Measurements from ENCODE around the gene HIVEP3. TPM values are rescaled to one million over a fixed set of nuclear protein-coding genes. Genes with fewer than 3 reads are reported as not detected.

The HIVEP3 gene
- total RNA-seq, 1 donor from 2014 or later, result 73.9 TPM

DNA sequence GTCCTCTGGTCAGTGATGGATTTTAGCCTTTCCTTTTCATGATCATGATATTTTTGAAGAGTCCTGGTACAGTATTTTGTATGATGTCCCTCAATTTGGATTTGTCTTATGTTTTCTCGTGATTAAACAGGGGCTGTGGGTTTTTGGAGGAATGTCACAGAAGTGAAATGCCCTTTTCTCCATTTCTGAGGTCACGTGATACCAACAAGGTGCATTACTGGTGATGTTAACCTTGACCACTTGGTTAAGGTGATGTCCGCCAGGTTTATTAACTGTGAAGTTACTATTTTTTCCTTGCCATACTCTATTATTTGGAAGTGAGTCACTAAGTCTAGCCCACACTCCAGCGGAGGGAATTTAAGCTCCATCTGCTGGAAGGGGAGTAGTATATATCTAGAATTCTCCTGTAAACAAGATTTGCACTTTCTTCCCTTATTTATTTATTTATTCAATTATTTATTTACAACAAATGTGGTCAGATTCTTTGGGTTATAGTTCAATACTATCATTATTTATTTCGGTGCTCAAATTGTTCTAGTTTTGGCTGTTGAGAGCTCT is 123.4 kb downstream of the HIVEP3 start:
- no peak overlapping the region for H3K27ac Mint-ChIP-seq
- no peaks in the 10 kb centered on the region for H3K27me3 Mint-ChIP-seq
- peaks cover 15% of the 10 kb centered on the region for H3K36me3 Mint-ChIP-seq (ENCODE audit: low read depth)

DNA sequence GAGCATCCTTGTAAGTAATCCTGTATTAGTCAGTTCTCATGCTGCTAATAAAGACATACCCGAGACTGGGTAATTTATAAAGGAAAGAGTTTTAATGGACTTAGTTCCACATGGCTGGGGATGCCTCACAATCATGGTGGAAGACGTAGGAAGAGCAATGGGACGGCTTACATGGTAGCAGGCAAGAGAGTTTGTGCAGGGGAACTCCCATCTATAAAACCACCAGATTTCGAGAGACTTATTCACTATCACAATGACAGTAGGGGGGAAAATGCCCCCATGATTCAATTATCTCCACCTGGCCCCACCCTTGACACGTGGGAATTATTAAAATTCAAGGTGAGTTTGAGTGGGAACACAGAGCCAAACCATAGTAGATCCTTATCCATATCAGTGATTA is 124.7 kb downstream of the HIVEP3 start:
- Mint-ChIP-seq H3K4me1 (peaks cover 55% of the 10 kb centered on the region), H3K4me3 (no peak overlapping the region), H3K27me3 (no peaks in the 10 kb centered on the region)

More for the DNA sequence above, 123.4 kb downstream of the HIVEP3 start:
- Mint-ChIP-seq H3K4me3 (no peak overlapping the region), H3K4me1 (peaks cover 61% of the 10 kb centered on the region), H3K9me3 (no peaks in the 10 kb centered on the region)
- DNase-seq, result no peak
- intact Hi-C loops (cut with micrococcal nuclease), result no loop called here

DNA sequence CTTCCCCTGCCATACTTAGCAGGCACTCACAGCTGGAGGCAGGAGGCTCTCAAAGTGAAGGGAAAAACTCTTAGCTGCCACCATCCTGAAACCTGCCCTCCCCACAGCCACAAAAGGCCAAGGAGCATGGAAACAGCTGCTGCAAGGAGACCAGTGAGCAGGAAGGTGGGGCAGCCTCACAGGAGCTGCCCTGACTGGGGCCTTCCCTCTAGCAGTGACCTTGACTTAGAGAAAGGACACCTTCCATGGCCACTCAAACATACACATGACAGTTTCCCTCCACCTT is 126.3 kb downstream of the HIVEP3 start:
- H3K27ac Mint-ChIP-seq, result peak overlapping the region; percentile 75
- H3K36me3 Mint-ChIP-seq (ENCODE audit: low read depth), result peaks cover 10% of the 10 kb centered on the region
- no peak for DNase-seq

More for the DNA sequence above, 124.7 kb downstream of the HIVEP3 start:
- H3K27ac Mint-ChIP-seq, result no peak overlapping the region
- intact Hi-C loops (cut with micrococcal nuclease), result loop anchor here (5.0 kb wide), 2 partner anchors 122 to 157 kb away; no protein-coding TSS in a partner anchor
- H3K9me3 Mint-ChIP-seq, result no peaks in the 10 kb centered on the region
- peaks cover 12% of the 10 kb centered on the region for H3K36me3 Mint-ChIP-seq (ENCODE audit: low read depth)
- DNase-seq, result no peak

DNA sequence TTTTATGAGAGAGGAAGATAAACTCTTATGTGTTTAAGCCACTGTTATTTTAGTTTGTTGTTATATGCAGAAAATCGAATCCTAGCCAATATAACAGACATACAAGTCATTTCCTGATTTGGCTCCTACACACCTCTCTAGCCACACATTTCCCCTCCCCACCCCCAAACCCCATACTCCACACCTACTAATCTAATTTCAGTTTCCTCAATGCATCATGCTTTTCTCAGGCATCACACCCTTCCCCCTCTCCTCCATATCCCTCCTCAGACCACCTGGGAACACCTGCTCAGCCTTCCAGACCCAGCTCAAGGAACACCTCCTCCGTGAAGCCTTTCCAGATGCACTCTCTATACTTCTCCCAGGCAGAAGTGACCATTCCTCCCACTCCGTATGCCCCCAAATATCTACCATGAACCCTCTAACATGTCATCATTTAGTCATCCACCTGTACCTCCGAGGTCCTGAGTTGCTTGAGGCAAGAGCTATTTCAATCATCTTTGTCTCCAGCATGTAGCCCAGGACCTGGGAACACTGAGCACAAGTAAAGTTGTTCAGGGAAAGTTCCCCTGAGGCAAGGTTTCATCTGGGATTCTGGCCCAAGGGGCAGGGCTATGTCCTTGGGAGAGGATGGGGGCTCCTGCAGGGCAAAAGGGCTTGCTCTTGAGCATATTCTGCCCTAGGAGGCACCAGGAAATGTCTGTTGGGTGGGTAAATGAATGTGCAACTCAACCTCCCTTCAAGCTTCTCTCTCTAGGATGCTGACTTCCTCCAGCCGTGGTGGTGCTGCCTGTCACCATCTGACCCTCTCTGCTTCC is 126.8 kb downstream of the HIVEP3 start:
- H3K36me3 Mint-ChIP-seq (ENCODE audit: low read depth), result peaks cover 12% of the 10 kb centered on the region
- peak overlapping the region; percentile 64 for H3K4me3 Mint-ChIP-seq
- peak overlapping the region; percentile 75 for H3K27ac Mint-ChIP-seq
- intact Hi-C loops (cut with micrococcal nuclease), result loop anchor here (1.0 to 5.0 kb wide), 7 partner anchors 8 to 155 kb away; no protein-coding TSS in a partner anchor
- peaks cover 51% of the 10 kb centered on the region for H3K4me1 Mint-ChIP-seq
- no peaks in the 10 kb centered on the region for H3K27me3 Mint-ChIP-seq
- peak; percentile 74 for DNase-seq
- no peaks in the 10 kb centered on the region for H3K9me3 Mint-ChIP-seq

More for the DNA sequence above, 126.3 kb downstream of the HIVEP3 start:
- Mint-ChIP-seq H3K4me1 (peaks cover 52% of the 10 kb centered on the region), H3K27me3 (no peaks in the 10 kb centered on the region), H3K9me3 (no peaks in the 10 kb centered on the region), H3K4me3 (peak overlapping the region; percentile 64)
- intact Hi-C loops (cut with micrococcal nuclease), result loop anchor here (1.0 to 5.0 kb wide), 4 partner anchors 14 to 155 kb away; no protein-coding TSS in a partner anchor

DNA sequence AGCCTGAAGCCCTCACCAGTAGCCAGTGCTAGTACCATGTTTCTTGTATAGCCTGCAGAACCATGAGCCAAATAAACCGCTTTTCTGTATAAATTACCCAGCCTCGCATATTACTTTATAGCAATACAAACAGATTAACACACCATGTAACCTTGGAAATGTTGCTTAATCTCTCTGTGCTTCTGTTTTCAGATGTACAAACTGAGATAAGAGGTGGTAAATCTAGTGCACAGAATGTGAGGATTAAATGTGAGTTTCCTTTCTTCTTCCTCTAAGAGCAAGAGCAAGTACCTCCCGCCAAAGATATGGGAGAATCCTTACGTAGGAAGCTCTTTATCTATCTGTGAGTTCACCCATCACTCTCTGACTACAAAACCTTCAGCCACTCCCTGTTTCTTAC is 128.4 kb downstream of the HIVEP3 start:
- H3K9me3 Mint-ChIP-seq, result no peaks in the 10 kb centered on the region
- peak overlapping the region; percentile 64 for H3K4me3 Mint-ChIP-seq
- DNase-seq, result no peak
- H3K36me3 Mint-ChIP-seq (ENCODE audit: low read depth), result peaks cover 12% of the 10 kb centered on the region
- H3K27ac Mint-ChIP-seq, result peak overlapping the region; percentile 75
- intact Hi-C loops (cut with micrococcal nuclease), result loop anchor here (2.0 to 5.0 kb wide), 3 partner anchors 72 to 153 kb away; no protein-coding TSS in a partner anchor
- H3K4me1 Mint-ChIP-seq, result peaks cover 45% of the 10 kb centered on the region
- H3K27me3 Mint-ChIP-seq, result no peaks in the 10 kb centered on the region

DNA sequence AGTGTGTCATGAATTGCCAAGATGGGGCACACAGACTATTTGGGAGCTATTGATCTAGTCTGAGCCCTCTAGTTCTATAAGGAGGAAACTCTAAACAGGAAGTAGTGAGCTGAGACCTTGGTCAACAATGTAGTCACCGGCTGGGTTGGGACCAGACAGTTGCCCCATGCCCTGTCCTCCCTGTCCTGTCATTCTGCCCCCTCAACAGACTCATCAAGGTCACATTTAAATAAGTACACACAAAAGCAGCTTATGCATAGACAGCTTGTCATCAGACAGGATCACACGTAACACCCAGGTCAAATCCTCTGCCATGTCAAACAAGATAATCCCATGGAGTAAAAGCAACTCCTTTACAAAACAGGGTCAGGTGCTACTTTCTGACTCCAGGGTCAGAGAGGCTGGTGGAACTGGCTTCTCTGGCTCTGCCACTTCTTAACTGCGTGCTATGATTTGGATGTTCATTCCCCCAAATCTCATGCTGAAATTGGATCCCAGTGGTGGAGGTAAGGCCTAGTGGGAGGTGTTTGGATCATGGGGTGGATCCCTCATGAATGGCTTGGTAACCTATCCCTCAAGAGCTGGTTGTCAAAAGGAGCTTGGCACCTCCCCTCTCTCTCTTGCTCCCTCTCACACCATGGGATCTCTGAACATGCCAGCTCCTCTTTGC is 128.9 kb downstream of the HIVEP3 start:
- Mint-ChIP-seq H3K27ac (no peak overlapping the region), H3K4me3 (peak overlapping the region; percentile 15), H3K9me3 (peaks cover 4% of the 10 kb centered on the region), H3K36me3 (ENCODE audit: low read depth) (peaks cover 15% of the 10 kb centered on the region), H3K27me3 (no peaks in the 10 kb centered on the region), H3K4me1 (peaks cover 44% of the 10 kb centered on the region)
- intact Hi-C loops (cut with micrococcal nuclease), result loop anchor here (2.0 to 5.0 kb wide), 3 partner anchors 73 to 152 kb away; no protein-coding TSS in a partner anchor
- no peak for DNase-seq

DNA sequence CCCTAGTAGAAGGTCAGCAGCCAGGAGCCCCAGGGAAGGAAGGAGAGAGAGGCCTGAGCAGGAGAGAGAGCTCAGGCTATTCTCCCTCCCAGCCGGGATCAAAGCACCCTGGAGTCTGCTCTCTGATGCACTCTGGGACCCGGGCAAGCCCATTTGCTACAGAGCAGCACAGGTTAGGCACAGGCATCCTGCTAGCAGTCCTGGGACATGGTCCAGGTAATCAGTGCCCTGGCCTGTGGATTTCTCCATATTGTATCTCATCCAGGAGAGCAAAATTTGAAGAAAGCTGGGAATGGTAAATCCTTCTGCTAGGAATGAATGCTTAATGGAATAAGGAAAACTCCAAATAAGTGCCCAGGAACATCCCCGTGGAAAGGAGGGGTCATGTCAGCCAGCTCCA is 130.3 kb downstream of the HIVEP3 start:
- H3K36me3 Mint-ChIP-seq (ENCODE audit: low read depth), result peaks cover 23% of the 10 kb centered on the region
- no peaks in the 10 kb centered on the region for H3K27me3 Mint-ChIP-seq
- intact Hi-C loops (cut with micrococcal nuclease), result no loop called here
- H3K27ac Mint-ChIP-seq, result no peak overlapping the region
- peaks cover 8% of the 10 kb centered on the region for H3K9me3 Mint-ChIP-seq
- peaks cover 48% of the 10 kb centered on the region for H3K4me1 Mint-ChIP-seq
- no peak overlapping the region for H3K4me3 Mint-ChIP-seq
- DNase-seq, result no peak

DNA sequence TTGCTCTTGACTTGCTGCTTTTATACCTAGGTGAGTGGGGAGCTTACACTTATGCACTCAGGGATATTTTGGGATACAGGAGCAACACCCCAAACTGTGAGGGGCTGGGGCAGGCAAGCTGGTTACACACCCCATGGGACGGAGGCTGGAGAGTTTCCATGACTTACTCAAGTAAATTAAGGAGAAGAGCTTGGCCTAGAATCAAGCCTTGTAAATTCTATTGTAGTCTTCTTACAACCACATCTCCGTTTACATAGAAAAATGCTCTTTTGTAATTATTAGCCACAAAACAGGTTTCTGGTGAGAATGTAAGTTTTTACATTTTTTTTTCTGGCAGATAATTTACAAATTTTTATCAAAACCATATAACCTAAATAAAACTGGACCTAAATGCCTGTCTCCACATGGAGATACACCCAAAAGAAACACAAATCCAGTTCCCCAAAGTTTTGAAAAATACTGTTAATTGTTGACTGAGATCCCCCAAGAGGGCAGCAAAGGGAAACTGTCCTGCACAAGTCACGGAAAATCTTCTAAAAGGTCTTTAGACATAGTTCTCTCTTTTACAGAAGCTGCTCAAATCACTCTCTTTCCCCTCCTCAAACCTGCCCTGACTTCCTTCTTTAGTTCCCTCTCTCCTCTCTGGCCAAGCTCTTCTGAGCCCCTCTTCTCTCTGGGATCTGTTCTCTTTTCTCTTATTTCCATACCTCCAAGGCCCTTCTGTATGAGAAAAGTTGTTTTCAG is 134.0 kb downstream of the HIVEP3 start:
- DNase-seq, result no peak
- Mint-ChIP-seq H3K27ac (peak overlapping the region; percentile 49), H3K9me3 (peaks cover 8% of the 10 kb centered on the region), H3K27me3 (no peaks in the 10 kb centered on the region), H3K36me3 (ENCODE audit: low read depth) (peaks cover 18% of the 10 kb centered on the region), H3K4me1 (peaks cover 28% of the 10 kb centered on the region), H3K4me3 (no peak overlapping the region)
- intact Hi-C loops (cut with micrococcal nuclease), result no loop called here

DNA sequence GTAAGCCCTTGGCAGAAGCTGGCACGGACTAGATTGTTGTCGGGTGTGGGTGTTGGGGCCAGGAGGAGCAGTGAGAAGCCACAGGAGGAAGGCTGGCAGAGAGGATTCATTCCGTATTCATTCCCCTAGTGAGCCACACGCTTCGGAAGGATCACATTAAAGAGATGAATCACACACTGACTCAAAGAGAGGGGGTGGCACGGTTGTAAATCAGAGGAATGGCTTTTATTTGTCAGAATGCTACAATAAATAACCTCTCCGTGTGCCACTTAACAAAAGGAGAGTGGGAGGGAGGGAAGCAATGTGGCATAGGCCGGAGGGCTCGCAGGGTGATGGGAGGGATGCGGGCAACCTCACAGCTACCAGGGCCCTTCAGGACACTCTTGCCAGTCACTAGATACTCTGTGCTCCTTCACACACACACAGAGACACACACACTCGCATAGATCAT is 135.5 kb downstream of the HIVEP3 start:
- H3K9me3 Mint-ChIP-seq, result peaks cover 8% of the 10 kb centered on the region
- no peak for DNase-seq
- H3K27ac Mint-ChIP-seq, result peak overlapping the region; percentile 79
- H3K27me3 Mint-ChIP-seq, result no peaks in the 10 kb centered on the region
- H3K4me3 Mint-ChIP-seq, result peak overlapping the region; percentile 27
- intact Hi-C loops (cut with micrococcal nuclease), result loop anchor here (1.0 to 2.0 kb wide), 3 partner anchors 8 to 44 kb away; no protein-coding TSS in a partner anchor
- peaks cover 27% of the 10 kb centered on the region for H3K4me1 Mint-ChIP-seq
- peaks cover 18% of the 10 kb centered on the region for H3K36me3 Mint-ChIP-seq (ENCODE audit: low read depth)

DNA sequence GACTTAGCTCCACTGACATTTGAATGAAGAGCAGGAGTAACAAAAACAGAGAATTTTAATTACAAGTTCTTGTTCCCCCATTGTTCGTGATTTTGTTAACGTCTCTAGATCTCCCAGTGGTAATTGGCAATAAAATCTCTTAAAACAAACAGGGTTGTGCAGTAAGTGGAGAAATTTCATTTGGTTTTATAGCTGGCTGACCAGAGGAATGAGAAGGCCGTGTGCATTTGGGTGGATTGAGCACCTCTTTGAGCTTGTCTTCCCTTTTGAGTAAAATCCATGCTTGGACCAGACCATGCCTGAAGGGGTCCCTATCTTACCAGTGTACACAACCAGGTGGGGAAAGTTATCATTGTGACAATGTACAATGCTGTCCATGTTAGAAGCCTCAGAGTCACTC is 137.8 kb downstream of the HIVEP3 start:
- DNase-seq, result no peak
- peaks cover 8% of the 10 kb centered on the region for H3K9me3 Mint-ChIP-seq
- peaks cover 27% of the 10 kb centered on the region for H3K4me1 Mint-ChIP-seq
- H3K4me3 Mint-ChIP-seq, result no peak overlapping the region
- H3K36me3 Mint-ChIP-seq (ENCODE audit: low read depth), result peaks cover 18% of the 10 kb centered on the region
- intact Hi-C loops (cut with micrococcal nuclease), result no loop called here
- H3K27ac Mint-ChIP-seq, result no peak overlapping the region
- no peaks in the 10 kb centered on the region for H3K27me3 Mint-ChIP-seq

DNA sequence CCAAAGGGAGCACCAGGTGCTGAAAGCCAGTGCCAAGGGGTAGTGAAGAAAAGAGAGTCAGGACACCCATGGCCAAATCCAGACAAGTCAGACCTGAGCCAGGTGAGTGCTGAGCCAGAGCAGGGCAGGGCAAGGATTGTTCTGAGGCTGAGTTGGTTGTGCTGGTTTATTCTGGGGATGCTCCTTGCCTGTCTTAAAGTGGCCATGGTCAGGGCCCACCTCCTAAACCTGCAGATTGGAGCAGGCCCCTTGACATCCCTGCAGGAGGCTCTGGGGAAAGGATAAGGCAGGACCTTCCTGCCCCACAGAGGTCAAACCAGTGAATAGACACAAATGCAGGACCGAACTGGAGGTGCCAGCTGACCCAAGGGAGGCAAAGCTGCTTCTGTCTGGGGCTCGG is 138.4 kb downstream of the HIVEP3 start:
- H3K27me3 Mint-ChIP-seq, result no peaks in the 10 kb centered on the region
- no peak overlapping the region for H3K27ac Mint-ChIP-seq
- intact Hi-C loops (cut with micrococcal nuclease), result no loop called here
- no peak overlapping the region for H3K4me3 Mint-ChIP-seq
- DNase-seq, result no peak
- peaks cover 27% of the 10 kb centered on the region for H3K4me1 Mint-ChIP-seq
- peaks cover 18% of the 10 kb centered on the region for H3K36me3 Mint-ChIP-seq (ENCODE audit: low read depth)
- peaks cover 8% of the 10 kb centered on the region for H3K9me3 Mint-ChIP-seq

DNA sequence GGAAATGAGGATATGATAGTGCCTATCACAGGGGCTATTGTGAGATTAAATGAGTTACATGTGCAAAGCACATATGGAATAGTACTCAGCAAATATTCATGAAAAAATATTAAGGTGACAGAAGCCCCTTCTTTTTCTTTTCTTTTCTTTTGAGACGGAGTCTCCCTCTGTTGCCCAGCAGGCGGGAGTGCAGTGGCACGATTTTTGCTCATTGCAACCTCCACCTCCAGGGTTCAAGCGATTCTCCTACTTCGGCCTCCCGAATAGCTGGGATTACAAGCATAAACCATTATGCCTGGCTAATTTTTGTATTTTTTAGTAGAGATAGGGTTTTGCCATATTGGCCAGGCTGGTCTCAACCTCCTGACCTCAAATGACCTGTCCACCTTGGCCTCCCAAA is 139.4 kb downstream of the HIVEP3 start:
- Mint-ChIP-seq H3K4me1 (peaks cover 22% of the 10 kb centered on the region), H3K27me3 (no peaks in the 10 kb centered on the region), H3K27ac (no peak overlapping the region), H3K36me3 (ENCODE audit: low read depth) (peaks cover 13% of the 10 kb centered on the region), H3K9me3 (peaks cover 4% of the 10 kb centered on the region), H3K4me3 (no peak overlapping the region)
- no peak for DNase-seq
- intact Hi-C loops (cut with micrococcal nuclease), result no loop called here

DNA sequence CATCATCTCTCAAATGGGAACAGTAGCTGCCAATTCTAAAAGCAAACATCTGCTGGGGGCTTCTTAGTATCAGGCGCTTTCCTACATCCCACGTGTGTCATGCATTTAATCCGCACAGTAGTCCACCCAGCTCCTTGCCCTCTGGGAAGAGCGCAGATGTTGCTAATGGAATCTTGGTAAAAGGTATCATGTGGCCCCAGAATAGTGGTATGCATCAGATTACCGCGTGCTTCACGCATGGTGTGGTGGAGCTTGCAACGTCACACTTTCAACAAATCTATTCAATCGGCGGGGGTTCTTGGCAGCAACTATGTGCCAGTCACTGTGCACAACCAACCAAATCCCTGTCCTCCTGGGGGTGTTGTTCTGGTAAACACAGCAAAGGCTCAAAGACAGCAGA is 141.0 kb downstream of the HIVEP3 start:
- Mint-ChIP-seq H3K27ac (no peak overlapping the region), H3K4me3 (no peak overlapping the region), H3K4me1 (peaks cover 10% of the 10 kb centered on the region), H3K36me3 (ENCODE audit: low read depth) (peaks cover 4% of the 10 kb centered on the region), H3K9me3 (no peaks in the 10 kb centered on the region), H3K27me3 (no peaks in the 10 kb centered on the region)
- intact Hi-C loops (cut with micrococcal nuclease), result no loop called here
- DNase-seq, result no peak
